ENCODE data around the gene NLGN2. TPM values are rescaled to one million over a fixed set of nuclear protein-coding genes. Genes with fewer than 3 reads are reported as not detected.

The NLGN2 gene
- total and polyA plus RNA-seq, 2 of the 8 experiments (the other 6 are each of a cell fraction or from before 2014, with no cell fraction given) = 21.2 to 62.8 TPM

- no peaks in the 10 kb centered on the region for H3K27me3 ChIP-seq (replicated peaks in 1 of 4; ENCODE audit: control insufficient read depth in 3 of 4, extremely low read depth in 1 of 4, insufficient read depth in 3 of 4, low read length in 3 of 4)
- H3K18ac ChIP-seq (ENCODE audit: extremely low read depth, low read length) = no peak overlapping the region
- H2AK5ac ChIP-seq (ENCODE audit: low read depth, low read length) = no peak overlapping the region
- H2BK12ac ChIP-seq (ENCODE audit: low read depth, low read length) = no peak overlapping the region
- H2BK15ac ChIP-seq (ENCODE audit: low read length) = no peak overlapping the region
- no peak overlapping the region for H3K27ac ChIP-seq (ENCODE audit: low read depth, low read length)
- no peaks in the 10 kb centered on the region for H3K79me2 ChIP-seq (ENCODE audit: control insufficient read depth in 1 of 2, insufficient read depth in 2 of 2, low read length in 2 of 2)
- H3K23ac ChIP-seq (ENCODE audit: insufficient read length) = no peak overlapping the region
- DNase-seq (ENCODE audit: low read depth in 1 of 2, low spot score in 2 of 2) (no peak), FAIRE-seq (no peak)
- WGBS, 2 experiments (ENCODE audit: extremely low coverage in 1 of 2, insufficient coverage in 1 of 2, insufficient read length in 1 of 2, insufficient replicate concordance in 2 of 2, low coverage in 1 of 2, low lambda C conversion rate in 2 of 2, missing lambda C conversion rate in 1 of 2) = 96% methylated on average over 9 of the region's 9 CpGs; no CpG with 5 or more reads in 1 of the 2 experiments
- H3K9me3 ChIP-seq (ENCODE audit: insufficient read depth in 2 of 2, low read depth in 1 of 2, low read length in 1 of 2) = no peaks in the 10 kb centered on the region
- H3K9ac ChIP-seq (replicated peaks in 1 of 4; ENCODE audit: extremely low read depth in 1 of 4, low read depth in 3 of 4, low read length in 3 of 4) = no peak overlapping the region
- H3K4me1 ChIP-seq (replicated peaks in 1 of 4; ENCODE audit: control insufficient read depth in 3 of 4, insufficient read depth in 4 of 4, low read length in 3 of 4) = peaks cover 2 to 9% (median 7%) of the 10 kb centered on the region in 4 experiments
- H2BK5ac ChIP-seq (ENCODE audit: low read depth, low read length) = no peak overlapping the region
- H3K4me2 ChIP-seq (ENCODE audit: insufficient read depth in 1 of 2, low read depth in 2 of 2, low read length in 2 of 2) = no peak overlapping the region
- H3K14ac ChIP-seq (ENCODE audit: insufficient read length) = no peak overlapping the region
- peaks cover 0 to 1% of the 10 kb centered on the region in 2 experiments for H4K20me1 ChIP-seq (replicated peaks in 1 of 2; ENCODE audit: control insufficient read depth in 1 of 2, insufficient read depth in 2 of 2, low read length in 2 of 2)
- peaks cover 0 to 3% (median under 1%) of the 10 kb centered on the region in 4 experiments; a peak in 3 of 8 replicates for H3K36me3 ChIP-seq (ENCODE audit: control insufficient read depth in 2 of 4, insufficient read depth in 4 of 4, low read length in 3 of 4)
- no peak overlapping the region for H4K91ac ChIP-seq (replicated peaks; ENCODE audit: insufficient read length, low read length)
- no peak overlapping the region for H4K8ac ChIP-seq (ENCODE audit: extremely low read depth, insufficient read depth, low read length)
- H3K4ac ChIP-seq (replicated peaks; ENCODE audit: insufficient read length, low read depth, low read length) = no peak overlapping the region
- H2BK120ac ChIP-seq (replicated peaks; ENCODE audit: low read depth, low read length) = no peak overlapping the region
- H3K79me1 ChIP-seq (ENCODE audit: low read depth, low read length) = peaks cover 2% of the 10 kb centered on the region; the same call in 1 of the 2 replicates
- H3K23me2 ChIP-seq (ENCODE audit: low read depth, low read length) = no peaks in the 10 kb centered on the region
- H3K56ac ChIP-seq (replicated peaks; ENCODE audit: insufficient read length, low read depth, low read length) = no peak overlapping the region
- no peak overlapping the region for H2AFZ ChIP-seq (ENCODE audit: low read length)
- CTCF ChIA-PET (ENCODE audit: partially characterized antibody) = interaction anchor here (0.6 to 1.5 kb wide), 3 partner anchors 23 to 178 kb away, joined by 3 to 4 read pairs (median 4); no protein-coding TSS in a partner anchor
- POLR2A ChIA-PET (ENCODE audit: partially characterized antibody) = interaction anchor here (0.6 to 13.8 kb wide), 5 partner anchors 10 to 125 kb away, joined by 3 to 200 read pairs (median 4); partner anchors contain the start of genes FGF11, POLR2A, SLC35G6 and ZBTB4
- no peak overlapping the region for H2BK20ac ChIP-seq (ENCODE audit: low read length)
- H3K4me3 ChIP-seq (ENCODE audit: extremely low read depth in 1 of 4, insufficient read depth in 2 of 4, low read depth in 3 of 4, low read length in 4 of 4) = no peak overlapping the region
- H4K5ac ChIP-seq (ENCODE audit: insufficient read length, low read depth, low read length) = no peak overlapping the region
- TF ChIP-seq KDM4A (IDR thresholded peaks at IDR 0.05; ENCODE audit: low read depth, low read length, severe bottlenecking) = no peak
- TF ChIP-seq RAD21 (IDR thresholded peaks at IDR 0.05 in 1 of 2, conservative IDR thresholded peaks at IDR 0.05 in 1 of 2; ENCODE audit: low read depth in 2 of 2, low read length in 2 of 2) = no peak
- TF ChIP-seq EP300 (IDR thresholded peaks at IDR 0.05; ENCODE audit: borderline replicate concordance in 1 of 2, low read depth in 2 of 2, low read length in 2 of 2) = no peak
- no peak for TF ChIP-seq FOSL1 (IDR thresholded peaks at IDR 0.05; ENCODE audit: insufficient read depth, low read depth, low read length)
- no peak for TF ChIP-seq SP4 (IDR thresholded peaks at IDR 0.05; ENCODE audit: low read length)
- TF ChIP-seq EZH2 (IDR thresholded peaks at IDR 0.05; ENCODE audit: low read depth, low read length, severe bottlenecking) = no peak
- no peak for TF ChIP-seq CHD1 (IDR thresholded peaks at IDR 0.05; ENCODE audit: low read depth, low read length)
- TF ChIP-seq SIRT6 (IDR thresholded peaks at IDR 0.05; ENCODE audit: low read length) = no peak
- no peak for TF ChIP-seq TAF1 (IDR thresholded peaks at IDR 0.05; ENCODE audit: low read depth, low read length)
- no peak for TF ChIP-seq RBBP5 (IDR thresholded peaks at IDR 0.05; ENCODE audit: borderline replicate concordance, low read depth, low read length)
- no peak for TF ChIP-seq RNF2 (IDR thresholded peaks at IDR 0.05; ENCODE audit: borderline replicate concordance, low read depth, low read length, missing control alignments, poor library complexity, severe bottlenecking)
- no peak for TF ChIP-seq HDAC2 (IDR thresholded peaks at IDR 0.05; ENCODE audit: borderline replicate concordance in 1 of 2, low read depth in 2 of 2, low read length in 2 of 2)
These were observed 56.4 kb downstream of the NLGN2 start for GRCh38 chr17:7464081-7464480.
